ENCODE data around the gene IFNLR1. TPM values are rescaled to one million over a fixed set of nuclear protein-coding genes. Genes with fewer than 3 reads are reported as not detected.

The IFNLR1 gene
- total and polyA plus RNA-seq, 2 of the 8 experiments (the other 6 are each of a cell fraction or from before 2014, with no cell fraction given), result 6.8 to 10.1 TPM

- peaks cover 0 to 8% (median 1%) of the 10 kb centered on the region in 4 experiments; a peak in 2 of 8 replicates for H3K36me3 ChIP-seq (ENCODE audit: control insufficient read depth in 2 of 4, insufficient read depth in 4 of 4, low read length in 3 of 4)
- H2BK12ac ChIP-seq (ENCODE audit: low read depth, low read length), result no peak overlapping the region
- no peak overlapping the region for H2AK5ac ChIP-seq (ENCODE audit: low read depth, low read length)
- no peak overlapping the region for H3K27ac ChIP-seq (ENCODE audit: low read depth, low read length)
- H3K4me2 ChIP-seq (ENCODE audit: insufficient read depth in 1 of 2, low read depth in 2 of 2, low read length in 2 of 2), result no peak overlapping the region
- H2BK5ac ChIP-seq (ENCODE audit: low read depth, low read length), result no peak overlapping the region
- H4K20me1 ChIP-seq (replicated peaks in 1 of 2; ENCODE audit: control insufficient read depth in 1 of 2, insufficient read depth in 2 of 2, low read length in 2 of 2), result no peaks in the 10 kb centered on the region
- H3K27me3 ChIP-seq (replicated peaks in 1 of 4; ENCODE audit: control insufficient read depth in 3 of 4, extremely low read depth in 1 of 4, insufficient read depth in 3 of 4, low read length in 3 of 4), result no peaks in the 10 kb centered on the region; a peak in 1 of 7 replicates
- H3K56ac ChIP-seq (replicated peaks; ENCODE audit: insufficient read length, low read depth, low read length), result no peak overlapping the region
- H3K23ac ChIP-seq (ENCODE audit: insufficient read length), result no peak overlapping the region
- no peak overlapping the region for H2BK20ac ChIP-seq (ENCODE audit: low read length)
- ChIA-PET POLR2A (ENCODE audit: partially characterized antibody) (interaction anchor here (0.5 to 2.1 kb wide), 4 partner anchors 8 to 361 kb away, joined by 3 to 6 read pairs (median 4); partner anchors contain the start of gene IFNLR1), CTCF (ENCODE audit: partially characterized antibody) (interaction anchor here (0.8 to 1.8 kb wide), 7 partner anchors 14 to 213 kb away, joined by 3 to 9 read pairs (median 5); no protein-coding TSS in a partner anchor)
- no peak overlapping the region for H3K18ac ChIP-seq (ENCODE audit: extremely low read depth, low read length)
- 0 out of 2 replicates have a peak, but pooled peaks cover 5% of the 10 kb centered on the region for H3K79me1 ChIP-seq (ENCODE audit: low read depth, low read length)
- no peak overlapping the region for H4K91ac ChIP-seq (replicated peaks; ENCODE audit: insufficient read length, low read length)
- H3K9me3 ChIP-seq (ENCODE audit: insufficient read depth in 2 of 2, low read depth in 1 of 2, low read length in 1 of 2), result no peaks in the 10 kb centered on the region
- no peak overlapping the region for H3K9ac ChIP-seq (replicated peaks in 1 of 4; ENCODE audit: extremely low read depth in 1 of 4, low read depth in 3 of 4, low read length in 3 of 4)
- no peak overlapping the region for H2BK120ac ChIP-seq (replicated peaks; ENCODE audit: low read depth, low read length)
- no peak overlapping the region for H3K4ac ChIP-seq (replicated peaks; ENCODE audit: insufficient read length, low read depth, low read length)
- 85% methylated on average over 10 of the region's 10 CpGs; no CpG with 5 or more reads in 1 of the 2 experiments for WGBS, 2 experiments (ENCODE audit: extremely low coverage in 1 of 2, insufficient coverage in 1 of 2, insufficient read length in 1 of 2, insufficient replicate concordance in 2 of 2, low coverage in 1 of 2, low lambda C conversion rate in 2 of 2, missing lambda C conversion rate in 1 of 2)
- no peak overlapping the region for H4K8ac ChIP-seq (ENCODE audit: extremely low read depth, insufficient read depth, low read length)
- no peak overlapping the region for H2AFZ ChIP-seq (ENCODE audit: low read length)
- DNase-seq (ENCODE audit: low read depth in 1 of 2, low spot score in 2 of 2) (no peak), FAIRE-seq (no peak)
- H3K4me1 ChIP-seq (replicated peaks in 1 of 4; ENCODE audit: control insufficient read depth in 3 of 4, insufficient read depth in 4 of 4, low read length in 3 of 4), result peaks cover 0 to 3% (median 0%) of the 10 kb centered on the region in 4 experiments; a peak in 2 of 7 replicates
- H3K23me2 ChIP-seq (ENCODE audit: low read depth, low read length), result no peaks in the 10 kb centered on the region
- H2BK15ac ChIP-seq (ENCODE audit: low read length), result no peak overlapping the region
- H3K4me3 ChIP-seq (ENCODE audit: extremely low read depth in 1 of 4, insufficient read depth in 2 of 4, low read depth in 3 of 4, low read length in 4 of 4), result no peak overlapping the region
- no peak overlapping the region for H3K14ac ChIP-seq (ENCODE audit: insufficient read length)
- TF ChIP-seq KDM1A (IDR thresholded peaks at IDR 0.05; ENCODE audit: borderline replicate concordance, low read length), result no peak
- TF ChIP-seq SIRT6 (IDR thresholded peaks at IDR 0.05; ENCODE audit: low read length), result no peak
- TF ChIP-seq CREB1 (IDR thresholded peaks at IDR 0.05), result no peak
- TF ChIP-seq POLR2A (IDR thresholded peaks at IDR 0.05; ENCODE audit: control extremely low read depth in 1 of 2, low read depth in 2 of 2, low read length in 2 of 2), result no peak
- no peak for TF ChIP-seq KDM4A (IDR thresholded peaks at IDR 0.05; ENCODE audit: low read depth, low read length, severe bottlenecking)
- no peak for TF ChIP-seq EP300 (IDR thresholded peaks at IDR 0.05; ENCODE audit: borderline replicate concordance in 1 of 2, low read depth in 2 of 2, low read length in 2 of 2)
- no peak for TF ChIP-seq HDAC6 (IDR thresholded peaks at IDR 0.05; ENCODE audit: low read depth, low read length)
- TF ChIP-seq KDM5A (IDR thresholded peaks at IDR 0.05; ENCODE audit: low read length), result no peak
- no peak for TF ChIP-seq BACH1 (IDR thresholded peaks at IDR 0.05; ENCODE audit: low read length)
- TF ChIP-seq SIN3A (conservative IDR thresholded peaks at IDR 0.05 in 1 of 2, IDR thresholded peaks at IDR 0.05 in 1 of 2; ENCODE audit: low read depth in 1 of 2, low read length in 2 of 2), result no peak
- no peak for TF ChIP-seq TEAD4 (IDR thresholded peaks at IDR 0.05; ENCODE audit: low read depth, low read length)
- no peak for TF ChIP-seq RBBP5 (IDR thresholded peaks at IDR 0.05; ENCODE audit: borderline replicate concordance, low read depth, low read length)
- no peak for TF ChIP-seq SIX5 (IDR thresholded peaks at IDR 0.05; ENCODE audit: low read depth, low read length)
- H4K5ac ChIP-seq (ENCODE audit: insufficient read length, low read depth, low read length), result no peak overlapping the region
- peaks cover 0 to 5% of the 10 kb centered on the region in 2 experiments; a peak in 1 of 4 replicates for H3K79me2 ChIP-seq (ENCODE audit: control insufficient read depth in 1 of 2, insufficient read depth in 2 of 2, low read length in 2 of 2)
Measured at GRCh38 chr1:24179251-24179840, 7.7 kb downstream of the IFNLR1 start.

Data from H1 (cell line).